H1 (cell line): Measurements from ENCODE around the gene APOL3. TPM values are rescaled to one million over a fixed set of nuclear protein-coding genes. Genes with fewer than 3 reads are reported as not detected.
A peak's percentile ranks its signal among the peaks of the same experiment; 100 is the strongest.

Source experiments
- CTCF ChIA-PET: fragments of 300-600 bp; sonication (Branson Sonifier 250); formaldehyde crosslinking; loops from one replicate; lab custom pipeline; 2021; ENCODE audit not compliant: partially characterized antibody; lab: Charles Lee
- POLR2A ChIA-PET: fragments of 300-600 bp; sonication (Branson Sonifier 250); formaldehyde crosslinking; loops from one replicate; lab custom pipeline; 2021; ENCODE audit warnings: inconsistent platforms; ENCODE audit not compliant: partially characterized antibody; lab: Charles Lee
- DNase-seq, 2 experiments: peaks; one replicate each; pipeline versions ENCODE4 v3.0.0 to v3.0.0-alpha.2; 2010 to 2022; ENCODE audit warnings: low spot score in 2 of 2, low read depth in 1 of 2, mixed read lengths in 1 of 2
- FAIRE-seq: peaks from 2 replicates; lab custom pipeline; 2011; peaks lifted over from hg19 to GRCh38; lab: Jason Lieb, UNC
- H2AFZ ChIP-seq: 2 replicates; pipeline ENCODE4 v1.8.1; 2012; ENCODE audit warnings: low read length, inconsistent platforms
- H2AK5ac ChIP-seq: 2 replicates; pipeline ENCODE4 v1.6.1; 2013; ENCODE audit warnings: low read depth, low read length
- H2BK120ac ChIP-seq: replicated peaks from 2 replicates; pipeline ENCODE3; 2013; ENCODE audit warnings: low read depth, low read length, inconsistent platforms
- H2BK12ac ChIP-seq: 2 replicates; pipeline ENCODE4 v1.6.1; 2013; ENCODE audit warnings: low read depth, low read length
- H2BK15ac ChIP-seq: 2 replicates; pipeline ENCODE4 v1.6.1; 2013; ENCODE audit warnings: low read length
- H2BK20ac ChIP-seq: 2 replicates; pipeline ENCODE4 v1.6.1; 2013; ENCODE audit warnings: low read length
- H2BK5ac ChIP-seq: 2 replicates; pipeline ENCODE4 v1.6.1; 2013; ENCODE audit warnings: low read depth, low read length
- H3K14ac ChIP-seq: 2 replicates; pipeline ENCODE4 v1.6.1; 2013; ENCODE audit warnings: inconsistent platforms; ENCODE audit not compliant: insufficient read length
- H3K18ac ChIP-seq: 2 replicates; pipeline ENCODE4 v1.6.1; 2013; ENCODE audit warnings: low read length; ENCODE audit errors: extremely low read depth
- H3K23ac ChIP-seq: 2 replicates; pipeline ENCODE4 v1.6.1; 2013; ENCODE audit warnings: inconsistent platforms; ENCODE audit not compliant: insufficient read length
- H3K23me2 ChIP-seq: 2 replicates; pipeline ENCODE4 v1.6.1; 2013; ENCODE audit warnings: low read depth, low read length
- H3K27ac ChIP-seq: 2 replicates; pipeline ENCODE4 v1.6.1; 2011; ENCODE audit warnings: low read depth, low read length, inconsistent platforms
- H3K27me3 ChIP-seq, 4 experiments: replicated peaks in 1 of 4; 1 replicate in 1 of 4; 2 replicates in 3 of 4; pipeline versions ENCODE4 v1.6.1 to v1.8.1; 2011 to 2013; ENCODE audit warnings: low read length in 3 of 4, mild to moderate bottlenecking in 3 of 4, inconsistent platforms in 2 of 4, mixed read lengths in 2 of 4, moderate library complexity in 1 of 4; ENCODE audit not compliant: control insufficient read depth in 3 of 4, insufficient read depth in 3 of 4; ENCODE audit errors: extremely low read depth in 1 of 4
- H3K36me3 ChIP-seq, 4 experiments: 2 replicates each; pipeline versions ENCODE4 v1.6.1 to v1.8.1; 2011 to 2013; ENCODE audit warnings: mild to moderate bottlenecking in 4 of 4, low read length in 3 of 4, moderate library complexity in 2 of 4, control low read depth in 1 of 4, inconsistent platforms in 1 of 4; ENCODE audit not compliant: insufficient read depth in 4 of 4, control insufficient read depth in 2 of 4
- H3K4ac ChIP-seq: replicated peaks from 2 replicates; pipeline ENCODE3; 2013; ENCODE audit warnings: low read length, low read depth, mixed read lengths, inconsistent platforms; ENCODE audit not compliant: insufficient read length
- H3K4me1 ChIP-seq, 4 experiments: replicated peaks in 1 of 4; 1 replicate in 1 of 4; 2 replicates in 3 of 4; pipeline versions ENCODE4 v1.6.1 to v1.8.1; 2011 to 2013; ENCODE audit warnings: low read length in 3 of 4, inconsistent platforms in 2 of 4, mixed read lengths in 1 of 4; ENCODE audit not compliant: insufficient read depth in 4 of 4, control insufficient read depth in 3 of 4
- H3K4me2 ChIP-seq, 2 experiments: 2 replicates each; pipeline versions ENCODE4 v1.6.1 to v1.8.1; 2011 to 2013; ENCODE audit warnings: low read depth in 2 of 2, low read length in 2 of 2, control low read depth in 1 of 2, inconsistent platforms in 1 of 2, mild to moderate bottlenecking in 1 of 2; ENCODE audit not compliant: insufficient read depth in 1 of 2
- H3K4me3 ChIP-seq, 4 experiments: fragments of 200-600, 300-600 bp in 1 of 4; sonication (generic), shearing (Covaris generic), sonication (Bioruptor Twin) in 1 of 4; 2 replicates each; pipeline versions ENCODE4 v1.5.1 to v1.8.1; 2011 to 2016; ENCODE audit warnings: low read length in 4 of 4, low read depth in 3 of 4, control low read depth in 2 of 4, inconsistent platforms in 2 of 4, mild to moderate bottlenecking in 2 of 4, mixed read lengths in 1 of 4, moderate library complexity in 1 of 4; ENCODE audit not compliant: insufficient read depth in 2 of 4; ENCODE audit errors: extremely low read depth in 1 of 4
- H3K56ac ChIP-seq: replicated peaks from 2 replicates; pipeline ENCODE3; 2013; ENCODE audit warnings: low read depth, mild to moderate bottlenecking, mixed read lengths, low read length, inconsistent platforms; ENCODE audit not compliant: insufficient read length
- H3K79me1 ChIP-seq: 2 replicates; pipeline ENCODE4 v1.6.1; 2013; ENCODE audit warnings: low read depth, low read length, control low read depth
- H3K79me2 ChIP-seq, 2 experiments: 2 replicates each; pipeline versions ENCODE4 v1.6.1 to v1.8.1; 2012 to 2013; ENCODE audit warnings: low read length in 2 of 2, mild to moderate bottlenecking in 2 of 2, inconsistent platforms in 1 of 2; ENCODE audit not compliant: insufficient read depth in 2 of 2, control insufficient read depth in 1 of 2
- H3K9ac ChIP-seq, 4 experiments: replicated peaks in 1 of 4; 1 replicate in 1 of 4; 2 replicates in 3 of 4; pipeline versions ENCODE4 v1.6.1 to v1.8.1; 2011 to 2013; ENCODE audit warnings: low read depth in 3 of 4, low read length in 3 of 4, control low read depth in 2 of 4, mild to moderate bottlenecking in 2 of 4, moderate library complexity in 2 of 4, inconsistent platforms in 1 of 4; ENCODE audit errors: extremely low read depth in 1 of 4
- H3K9me3 ChIP-seq, 2 experiments: 2 replicates each; pipeline versions ENCODE4 v1.6.1 to v1.8.1; 2012 to 2013; ENCODE audit warnings: mild to moderate bottlenecking in 2 of 2, moderate library complexity in 2 of 2, control low read depth in 1 of 2, inconsistent platforms in 1 of 2, low read depth in 1 of 2, low read length in 1 of 2, mixed read lengths in 1 of 2; ENCODE audit not compliant: insufficient read depth in 2 of 2
- H4K20me1 ChIP-seq, 2 experiments: replicated peaks in 1 of 2; 2 replicates each; pipeline versions ENCODE3 to v1.8.1; 2011 to 2013; ENCODE audit warnings: inconsistent platforms in 2 of 2, low read length in 2 of 2, mild to moderate bottlenecking in 1 of 2; ENCODE audit not compliant: insufficient read depth in 2 of 2, control insufficient read depth in 1 of 2
- H4K5ac ChIP-seq: 2 replicates; pipeline ENCODE4 v1.6.1; 2013; ENCODE audit warnings: low read length, low read depth, mixed read lengths, inconsistent platforms; ENCODE audit not compliant: insufficient read length
- H4K8ac ChIP-seq: 2 replicates; pipeline ENCODE4 v1.8.0; 2013; ENCODE audit warnings: mild to moderate bottlenecking, moderate library complexity, low read length, inconsistent platforms; ENCODE audit not compliant: insufficient read depth; ENCODE audit errors: extremely low read depth
- H4K91ac ChIP-seq: replicated peaks from 2 replicates; pipeline ENCODE3; 2013; ENCODE audit warnings: low read length, mixed read lengths, inconsistent platforms; ENCODE audit not compliant: insufficient read length
- ASH2L ChIP-seq: fragments of 200-600, 300-600 bp; sonication (generic); IDR thresholded peaks from one replicate; pipeline ENCODE4 v1.7.1; 2017; ENCODE audit warnings: low read length
- CHD1 ChIP-seq: IDR thresholded peaks from 2 replicates; pipeline ENCODE4 v1.6.1; 2012; ENCODE audit warnings: low read depth, low read length, improper control_type of control experiment
- CTBP2 ChIP-seq: IDR thresholded peaks from 2 replicates; pipeline ENCODE4 v1.7.0; 2011; ENCODE audit warnings: borderline replicate concordance, mild to moderate bottlenecking, moderate library complexity, mixed read lengths, low read length; ENCODE audit not compliant: insufficient read depth, insufficient read length
- CTCF ChIP-seq, 3 experiments: IDR thresholded peaks; 1 replicate in 2 of 3; 2 replicates in 1 of 3; pipeline versions ENCODE4 v1.5.1 to v1.6.1; 2011; ENCODE audit warnings: low read length in 3 of 3, mild to moderate bottlenecking in 3 of 3, inconsistent platforms in 2 of 3, low read depth in 1 of 3, moderate library complexity in 1 of 3; ENCODE audit not compliant: insufficient read depth in 1 of 3; ENCODE audit errors: control extremely low read depth in 1 of 3
- GTF2F1 ChIP-seq: IDR thresholded peaks from 2 replicates; pipeline ENCODE4 v1.6.1; 2012; ENCODE audit warnings: low read depth, low read length, improper control_type of control experiment, borderline replicate concordance
- HDAC6 ChIP-seq: IDR thresholded peaks from one replicate; pipeline ENCODE4 v1.7.1; 2012; ENCODE audit warnings: low read depth, mild to moderate bottlenecking, inconsistent platforms, low read length, moderate library complexity
- PHF8 ChIP-seq: fragments of 200-600 bp; sonication (generic); conservative IDR thresholded peaks from 2 replicates; pipeline ENCODE4 v1.7.1; 2012; ENCODE audit warnings: low read depth, mild to moderate bottlenecking, inconsistent platforms, low read length, moderate library complexity
- POLR2A ChIP-seq, 2 experiments: IDR thresholded peaks; 1 replicate in 1 of 2; 2 replicates in 1 of 2; pipeline ENCODE4 v1.6.1; 2011; ENCODE audit warnings: low read depth in 2 of 2, low read length in 2 of 2, mild to moderate bottlenecking in 2 of 2; ENCODE audit errors: control extremely low read depth in 1 of 2
- RAD21 ChIP-seq, 2 experiments: IDR thresholded peaks in 1 of 2; conservative IDR thresholded peaks in 1 of 2; 2 replicates each; pipeline ENCODE4 v1.6.1; 2011; ENCODE audit warnings: low read depth in 2 of 2, low read length in 2 of 2, improper control_type of control experiment in 1 of 2, inconsistent platforms in 1 of 2, mild to moderate bottlenecking in 1 of 2, moderate library complexity in 1 of 2
- WGBS, 2 experiments: shearing (Covaris generic) in 1 of 2; methylation state at CpG; one replicate each; pipeline versions ENCODE4 v1.1.6 to v1.1.7; 2013 to 2015; ENCODE audit warnings: low lambda C conversion rate in 2 of 2, mixed read lengths in 2 of 2, inconsistent platforms in 1 of 2, low coverage in 1 of 2, missing lambda C conversion rate in 1 of 2; ENCODE audit not compliant: insufficient replicate concordance in 2 of 2, insufficient coverage in 1 of 2, insufficient read length in 1 of 2; ENCODE audit errors: extremely low coverage in 1 of 2, missing lambda C conversion rate in 1 of 2; 5-methylcytosine and 5-hydroxymethylcytosine counted together
- polyA plus RNA-seq, 7 experiments: library from polyadenylated mRNA; depleted of rRNA in 3 of 7; stranded (reverse) in 5 of 7; unstranded in 2 of 7; fragments of >200 nt in 5 of 7; fragments of 200-250 nt in 2 of 7; gene quantifications; 1 replicate in 5 of 7; 2 replicates in 1 of 7; 4 replicates in 1 of 7; pipeline versions ENCODE4 v1.2.1 to v1.2.3, GENCODE V29; 2011 to 2013; ENCODE audit warnings: missing spikeins in 2 of 7, mixed read lengths in 2 of 7
- total RNA-seq: library from RNA; stranded (reverse); fragmentation: NEBNext Ultra II Directional; extraction: Animal tissue kit (Norgen Biotek cat#: 25700); gene quantifications from 2 replicates; pipeline ENCODE4 v1.2.1, GENCODE V29; 2021

Gene APOL3
- total and polyA plus RNA-seq, 2 of the 8 experiments (the other 6 are each of a cell fraction or from before 2014, with no cell fraction given), result 0.12 TPM; not detected in 1

- Histone ChIP-seq H2BK5ac (no peak overlapping the region), H3K4me1 (peaks cover 0 to 5% (median 4%) of the 10 kb centered on the region in 4 experiments; a peak in 3 of 7 replicates), H3K79me1 (no peaks in the 10 kb centered on the region), H4K91ac (no peak overlapping the region), H4K8ac (no peak overlapping the region), H3K27ac (no peak overlapping the region), H2BK12ac (no peak overlapping the region), H3K14ac (no peak overlapping the region), H2BK20ac (no peak overlapping the region), H4K20me1 (no peaks in the 10 kb centered on the region), H2BK15ac (no peak overlapping the region), H3K23me2 (no peaks in the 10 kb centered on the region), H3K9ac (no peak overlapping the region), H3K4me3 (no peak overlapping the region), H3K23ac (no peak overlapping the region), H3K4ac (no peak overlapping the region), H3K79me2 (no peaks in the 10 kb centered on the region), H2BK120ac (no peak overlapping the region), H3K27me3 (no peaks in the 10 kb centered on the region; a peak in 1 of 7 replicates), H3K9me3 (no peaks in the 10 kb centered on the region), H3K18ac (no peak overlapping the region), H2AFZ (no peak overlapping the region), H3K56ac (no peak overlapping the region), H4K5ac (no peak overlapping the region), H3K36me3 (no peaks in the 10 kb centered on the region), H3K4me2 (no peak overlapping the region), H2AK5ac (no peak overlapping the region)
- no peak for DNase-seq
- ChIA-PET CTCF (interaction anchor here (0.8 to 2.2 kb wide), 18 partner anchors 8 to 301 kb away, joined by 3 to 7 read pairs (median 4); partner anchors contain the start of gene APOL4), POLR2A (interaction anchor here (0.6 to 0.9 kb wide), 2 partner anchors 10 to 58 kb away, joined by 3 read pairs; no protein-coding TSS in a partner anchor)
- 88% methylated on average over 14 of the region's 14 CpGs; no CpG with 5 or more reads in 1 of the 2 experiments for WGBS, 2 experiments
- no peak for FAIRE-seq
- TF ChIP-seq GTF2F1 (no peak), CTCF (IDR thresholded peaks at IDR 0.05; ENCODE audit: control extremely low read depth in 1 of 3, insufficient read depth in 1 of 3, low read depth in 1 of 3, low read length in 3 of 3) (peak; percentile 22 to 50 (median 45)), POLR2A (IDR thresholded peaks at IDR 0.05; ENCODE audit: control extremely low read depth in 1 of 2, low read depth in 2 of 2, low read length in 2 of 2) (no peak), RAD21 (IDR thresholded peaks at IDR 0.05 in 1 of 2, conservative IDR thresholded peaks at IDR 0.05 in 1 of 2; ENCODE audit: low read depth in 2 of 2, low read length in 2 of 2) (peak in 1 of 2 experiments; percentile 17; a peak in 2 of 4 replicates), ASH2L (no peak), HDAC6 (no peak), CTBP2 (no peak), CHD1 (no peak), PHF8 (no peak)
These were observed 25.5 kb upstream of the APOL3 start for GRCh38 chr22:36185828-36186624.
